Pancreas (tissue), 10 donors: Measurements from ENCODE around the gene KRTAP10-10. TPM values are rescaled to one million over a fixed set of nuclear protein-coding genes. Genes with fewer than 3 reads are reported as not detected.
"Not testable (repeated sequence)": the region's sequence is repeated elsewhere in the genome, so short reads cannot be mapped to it uniquely, and the experiment has no call there.

Experiments
- ATAC-seq, 4 donors: fragments of 200-7000 bp; cut with Tn5 transposase; one replicate each; pipeline versions ENCODE4 v1.8.0 to v1.9.1; 2020; ENCODE audit warnings: mild to moderate bottlenecking in 4 of 4, moderate library complexity in 4 of 4
- DNase-seq, 6 donors: peaks; one replicate each; pipeline ENCODE4 v3.0.0-alpha.2; 2020
- FAIRE-seq: peaks from 2 replicates; lab custom pipeline; 2012; peaks lifted over from hg19 to GRCh38; lab: Jason Lieb, UNC
- H3K27ac ChIP-seq, 4 donors: fragments of 200-600 bp; sonication (generic); 1 replicate in 3 of 4; 2 replicates in 1 of 4; pipeline versions ENCODE4 v1.5.0 to v1.8.0; 2020
- H3K27me3 ChIP-seq, 4 donors: fragments of 200-600 bp; one replicate each; pipeline ENCODE4 v1.8.0; 2021
- H3K36me3 ChIP-seq, 3 donors: fragments of 200-600 bp; sonication (generic) in 1 of 3; one replicate each; pipeline versions ENCODE4 v1.5.0 to v1.8.0; 2020 to 2021
- H3K4me1 ChIP-seq, 3 donors: fragments of 200-600 bp; one replicate each; pipeline ENCODE4 v1.8.0; 2021
- H3K4me3 ChIP-seq, 4 donors: fragments of 200-600 bp; sonication (generic) in 2 of 4; one replicate each; pipeline versions ENCODE4 v1.5.0 to v1.8.0; 2020 to 2021
- H3K9me3 ChIP-seq, 4 donors: fragments of 200-600 bp; one replicate each; pipeline ENCODE4 v1.8.0; 2021
- WGBS, 2 donors: extraction: QIAGEN DNeasy Blood & Tissue Kit; methylation state at CpG; one replicate each; pipeline ENCODE4 v1.1.7; 2013; 5-methylcytosine and 5-hydroxymethylcytosine counted together
- intact Hi-C, 3 donors: fragments of 100-400 bp; cut with DNase I; formaldehyde crosslinking; loops; one replicate each; pipeline versions ENCODE4 v1.11.1 to v1.14.2; 2022
- polyA plus RNA-seq, 2 donors: library from polyadenylated mRNA; stranded (reverse); fragments of 200-250 nt; gene quantifications; one replicate each; pipeline ENCODE4 v1.2.3, GENCODE V29; 2013
- total RNA-seq, 6 donors: library from RNA; stranded (reverse); fragmentation: NEBNext Ultra II Directional in 4 of 6; extraction: Animal tissue kit (Norgen Biotek cat#: 25700) in 4 of 6; gene quantifications; one replicate each; pipeline versions ENCODE4 v1.2.1 to v1.2.4, GENCODE V29; 2021 to 2023
- TF ChIP-seq, protein P1 (sequence below), 4 donors: fragments of 200-600 bp; sonication (generic) in 3 of 4; IDR thresholded peaks; one replicate each; pipeline versions ENCODE4 v1.5.0 to v1.8.0; 2021; ENCODE audit warnings: antibody characterized with exemption in 4 of 4
- donor health status: healthy with polysubstance abuse.
- donor health status: DM: no; HTN: no; CAD: no; lungs with moderate emphysema.
- donor health status: DM: no; HTN: no; CAD: no.
- donor health status: control.
- donor health status: control.
- donor health status: Bipolar disorder and iron deficiency.
- donor health status: DM: yes; HTN: yes; CAD: no.
- donor health status: DM: no; HTN: no; CAD: no.
- donor health status: DM: no; HTN: no; CAD: no.
- donor health status: DM: yes; HTN: yes; CAD: no.

KRTAP10-10 gene
- total and polyA plus RNA-seq, 8 donors, result not detected

DNA sequence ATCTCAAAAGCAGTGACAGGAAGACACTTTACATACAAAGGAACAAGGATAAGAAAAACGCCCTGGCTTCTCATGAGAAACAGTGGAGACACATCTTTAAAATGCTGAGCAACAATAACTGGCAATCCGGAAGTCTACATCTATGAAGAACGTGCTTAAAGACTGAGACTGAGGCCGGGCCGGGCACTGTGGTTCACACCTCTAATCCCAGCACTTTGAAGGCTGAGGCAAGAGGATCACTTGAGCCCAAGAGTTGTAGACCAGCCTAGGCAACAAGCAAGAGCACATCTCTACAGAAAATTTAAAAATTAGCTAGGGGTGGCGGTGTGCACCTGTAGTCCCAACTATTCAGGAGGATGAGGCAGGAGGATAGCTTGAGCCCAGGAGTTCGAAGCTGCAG, 46.9 kb downstream of the KRTAP10-10 start:
- DNase-seq, result no peak
- Histone ChIP-seq H3K36me3 (no peaks in the 10 kb centered on the region), H3K27ac (no peak overlapping the region), H3K27me3 (peaks cover 0 to 7% (median 0%) of the 10 kb centered on the region in 4 donors), H3K4me1 (no peaks in the 10 kb centered on the region), H3K9me3 (no peaks in the 10 kb centered on the region), H3K4me3 (no peak overlapping the region)
- FAIRE-seq, result no peak
- intact Hi-C loops, result no loop called here
- WGBS, 2 donors, result 52 to 67% methylated on average over 7 of the region's 7 CpGs
- ATAC-seq, result no peak
- TF ChIP-seq, protein P1, sequence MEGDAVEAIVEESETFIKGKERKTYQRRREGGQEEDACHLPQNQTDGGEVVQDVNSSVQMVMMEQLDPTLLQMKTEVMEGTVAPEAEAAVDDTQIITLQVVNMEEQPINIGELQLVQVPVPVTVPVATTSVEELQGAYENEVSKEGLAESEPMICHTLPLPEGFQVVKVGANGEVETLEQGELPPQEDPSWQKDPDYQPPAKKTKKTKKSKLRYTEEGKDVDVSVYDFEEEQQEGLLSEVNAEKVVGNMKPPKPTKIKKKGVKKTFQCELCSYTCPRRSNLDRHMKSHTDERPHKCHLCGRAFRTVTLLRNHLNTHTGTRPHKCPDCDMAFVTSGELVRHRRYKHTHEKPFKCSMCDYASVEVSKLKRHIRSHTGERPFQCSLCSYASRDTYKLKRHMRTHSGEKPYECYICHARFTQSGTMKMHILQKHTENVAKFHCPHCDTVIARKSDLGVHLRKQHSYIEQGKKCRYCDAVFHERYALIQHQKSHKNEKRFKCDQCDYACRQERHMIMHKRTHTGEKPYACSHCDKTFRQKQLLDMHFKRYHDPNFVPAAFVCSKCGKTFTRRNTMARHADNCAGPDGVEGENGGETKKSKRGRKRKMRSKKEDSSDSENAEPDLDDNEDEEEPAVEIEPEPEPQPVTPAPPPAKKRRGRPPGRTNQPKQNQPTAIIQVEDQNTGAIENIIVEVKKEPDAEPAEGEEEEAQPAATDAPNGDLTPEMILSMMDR (IDR thresholded peaks at IDR 0.05), result no peak

DNA sequence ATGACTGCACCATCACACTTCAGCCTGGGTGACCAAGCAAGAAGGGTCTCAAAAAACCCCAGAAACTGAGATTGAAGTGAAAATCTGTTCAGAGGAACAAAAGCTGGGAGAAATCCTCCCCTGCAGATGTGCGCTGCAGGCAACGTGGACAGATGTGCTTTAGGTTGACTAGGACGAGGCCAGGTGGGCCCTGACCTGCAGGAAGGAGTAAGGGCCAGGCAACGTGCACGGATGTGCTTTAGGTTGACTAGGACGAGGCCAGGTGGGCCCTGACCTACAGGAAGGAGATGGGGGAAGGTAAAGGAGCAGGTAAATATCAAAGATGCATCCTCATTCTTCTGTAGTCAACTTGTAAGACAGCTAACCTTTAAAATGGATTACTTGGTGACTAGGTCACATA, 47.3 kb downstream of the KRTAP10-10 start:
- no peak for DNase-seq
- TF ChIP-seq, protein P1 (IDR thresholded peaks at IDR 0.05), result no peak

DNA sequence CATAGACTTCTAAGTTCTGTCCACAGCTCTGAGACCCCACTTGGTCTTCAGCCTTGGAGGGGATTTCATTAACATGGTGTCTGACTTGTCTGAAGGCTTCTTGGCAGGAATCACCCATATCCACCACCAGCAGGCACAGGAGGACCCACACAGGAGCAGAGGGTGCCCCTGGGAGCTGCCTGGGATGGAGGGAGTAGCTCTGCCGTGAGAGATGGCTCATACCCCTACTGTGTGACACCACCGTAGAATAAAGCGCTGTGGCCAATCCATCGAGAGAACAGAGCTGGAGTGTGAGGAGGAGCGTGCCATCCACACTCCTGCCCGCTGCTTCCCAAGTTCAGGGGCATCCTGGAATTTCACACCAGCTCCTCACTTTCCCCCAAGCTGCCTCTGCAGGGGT, 47.9 kb downstream of the KRTAP10-10 start:
- H3K4me1 ChIP-seq, H3K27me3 ChIP-seq, H3K9me3 ChIP-seq, intact Hi-C loops, FAIRE-seq, DNase-seq, ATAC-seq, H3K36me3 ChIP-seq, H3K27ac ChIP-seq, H3K4me3 ChIP-seq: not testable (repeated sequence)
- WGBS, 2 donors, result 54 to 83% methylated on average over 6 of the region's 6 CpGs

More for the DNA sequence above, 47.3 kb downstream of the KRTAP10-10 start:
- no peak for ATAC-seq
- intact Hi-C loops, result no loop called here
- Histone ChIP-seq H3K27me3 (peaks cover 0 to 7% (median 0%) of the 10 kb centered on the region in 4 donors), H3K9me3 (no peaks in the 10 kb centered on the region), H3K36me3 (no peaks in the 10 kb centered on the region), H3K27ac (no peak overlapping the region), H3K4me3 (no peak overlapping the region), H3K4me1 (no peaks in the 10 kb centered on the region)
- 44 to 61% methylated on average over 6 of the region's 6 CpGs for WGBS, 2 donors
- no peak for FAIRE-seq

DNA sequence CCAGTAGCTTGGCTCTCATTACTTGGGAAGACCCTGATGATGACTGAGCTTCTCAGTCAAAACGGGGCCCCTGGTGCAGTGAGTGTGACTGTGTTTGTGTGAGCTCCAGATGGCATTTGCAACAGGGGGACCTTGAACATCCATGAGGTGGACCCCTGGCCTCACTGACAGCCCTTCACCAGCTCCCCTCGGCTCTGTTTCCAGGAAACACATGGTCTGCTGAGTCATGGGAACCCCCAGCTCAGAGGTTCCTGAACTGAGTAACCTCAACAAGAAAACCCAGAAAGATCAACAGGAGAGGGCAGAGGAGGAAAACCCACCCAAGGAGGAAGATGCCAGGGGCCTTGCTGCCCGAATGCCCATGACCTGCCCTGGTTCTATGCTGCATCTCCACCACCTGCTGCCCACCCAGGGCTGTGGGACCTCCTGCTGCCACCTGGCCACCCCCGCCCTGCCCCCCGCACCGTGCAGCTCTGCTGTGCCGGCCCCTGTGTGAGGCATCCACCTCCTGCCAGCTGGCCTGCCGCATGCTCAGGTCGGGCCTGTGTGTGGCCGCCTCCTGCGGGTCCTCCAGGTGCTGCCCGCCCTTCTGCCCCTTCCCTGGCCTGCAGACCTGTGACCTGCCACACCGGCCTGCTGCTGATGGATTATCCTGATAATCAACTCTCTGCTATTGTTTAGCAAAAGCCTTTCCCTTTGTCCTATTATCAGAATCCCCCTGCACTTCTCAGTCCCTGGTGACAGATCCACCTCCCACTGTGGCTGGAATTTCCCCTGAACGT, 49.0 kb downstream of the KRTAP10-10 start:
- H3K4me3 ChIP-seq, result no peak overlapping the region
- H3K4me1 ChIP-seq, result no peaks in the 10 kb centered on the region
- no peaks in the 10 kb centered on the region for H3K36me3 ChIP-seq
- 23 to 27% methylated on average over 14 of the region's 14 CpGs for WGBS, 2 donors
- ATAC-seq (no peak), DNase-seq (no peak), FAIRE-seq (no peak)
- TF ChIP-seq, protein P1 (IDR thresholded peaks at IDR 0.05), result no peak
- H3K9me3 ChIP-seq, result no peaks in the 10 kb centered on the region
- peaks cover 0 to 7% (median 0%) of the 10 kb centered on the region in 4 donors for H3K27me3 ChIP-seq
- H3K27ac ChIP-seq, result no peak overlapping the region
- intact Hi-C loops, result no loop called here

GRCh38 chr21:44686843-44687561, 49.8 kb downstream of the KRTAP10-10 start:
- Histone ChIP-seq H3K4me1 (no peaks in the 10 kb centered on the region), H3K9me3 (no peaks in the 10 kb centered on the region), H3K36me3 (no peaks in the 10 kb centered on the region), H3K27ac (no peak overlapping the region), H3K27me3 (peaks cover 0 to 7% (median 0%) of the 10 kb centered on the region in 4 donors), H3K4me3 (no peak overlapping the region)
- DNase-seq (no peak), ATAC-seq (no peak), FAIRE-seq (no peak)
- WGBS, 2 donors, result 43 to 55% methylated on average over 24 to 25 of the region's 25 CpGs
- TF ChIP-seq, protein P1 (IDR thresholded peaks at IDR 0.05), result no peak
- intact Hi-C loops, result no loop called here
